ENCODE data around the gene PPL.
"Not testable (repeated sequence)": the region's sequence is repeated elsewhere in the genome, so short reads cannot be mapped to it uniquely, and the experiment has no call there.

The PPL gene

GRCh38 chr16:4958510-4959438 lies 21.8 kb upstream of the PPL start:
- no peak for DNase-seq

- DNase-seq, result peak; percentile 90
These were observed 21.0 kb upstream of the PPL start, which contains the start of gene SEC14L5 for GRCh38 chr16:4957720-4958509. Gene SEC14L5, plus strand, starts transcription at chr16:4958330. Its CDS starts 994 bp downstream, at chr16:4959324.

- DNase-seq, result no peak
These were observed 20.4 kb upstream of the PPL start for GRCh38 chr16:4957420-4957719.

- no peak for DNase-seq
These were observed 17.8 kb upstream of the PPL start for GRCh38 chr16:4954714-4955113.

GRCh38 chr16:4951583-4951982 lies 14.6 kb upstream of the PPL start:
- DNase-seq, result not testable (repeated sequence)

GRCh38 chr16:4949986-4950385 lies 13.0 kb upstream of the PPL start:
- no peak for DNase-seq

GRCh38 chr16:4948903-4949766 lies 12.2 kb upstream of the PPL start:
- DNase-seq, result no peak

- DNase-seq, result no peak
These were observed 11.0 kb upstream of the PPL start for GRCh38 chr16:4947722-4948503.

GRCh38 chr16:4946917-4947316 lies 10.0 kb upstream of the PPL start:
- DNase-seq, result no peak

- DNase-seq, result no peak
These were observed 8.9 kb upstream of the PPL start for GRCh38 chr16:4945560-4946502.

- DNase-seq, result peak; percentile 8
These were observed 7.7 kb upstream of the PPL start for GRCh38 chr16:4944333-4945281.

- no peak for DNase-seq
These were observed 5.5 kb upstream of the PPL start for GRCh38 chr16:4942481-4942880.

- DNase-seq, result no peak
These were observed 3.8 kb upstream of the PPL start for GRCh38 chr16:4940719-4941118.

- no peak for DNase-seq
These were observed 1.7 kb upstream of the PPL start for GRCh38 chr16:4938683-4939030.

GRCh38 chr16:4937782-4938682 lies 1.1 kb upstream of the PPL start:
- DNase-seq, result no peak

GRCh38 chr16:4936181-4936990 lies 562 bp downstream of the PPL start:
- no peak for DNase-seq

GRCh38 chr16:4935241-4935855 lies 1.6 kb downstream of the PPL start:
- DNase-seq, result no peak

Measured in CD4-positive, alpha-beta T cell treated with Interleukin-17A for 4 hours (primary cell).